Neural cell (in vitro differentiated cells): Measurements from ENCODE around the gene THRB. TPM values are rescaled to one million over a fixed set of nuclear protein-coding genes. Genes with fewer than 3 reads are reported as not detected.

Source experiments
- H2AFZ ChIP-seq: fragments of 200-600, 300-800 bp; sonication (generic), shearing (Covaris generic); 2 replicates; pipeline ENCODE4 v1.6.0; 2014; ENCODE audit warnings: low read depth, mild to moderate bottlenecking, antibody characterized with exemption, low read length, moderate library complexity
- H3F3A ChIP-seq: fragments of 200-600 bp; shearing (Covaris generic); 2 replicates; pipeline ENCODE4 v1.6.1; 2016; ENCODE audit warnings: mild to moderate bottlenecking, moderate library complexity, mixed read lengths, antibody characterized with exemption, low read length; ENCODE audit not compliant: insufficient read depth, poor library complexity, severe bottlenecking
- H3K27ac ChIP-seq: fragments of 200-600, 300-800 bp; sonication (generic), shearing (Covaris generic); 2 replicates; pipeline ENCODE4 v1.5.1; 2014; ENCODE audit warnings: mild to moderate bottlenecking, low read length, moderate library complexity
- H3K27me3 ChIP-seq: fragments of 300-800, 200-600 bp; sonication (generic), shearing (Covaris generic); 2 replicates; pipeline ENCODE4 v1.6.0; 2014; ENCODE audit warnings: mild to moderate bottlenecking, low read depth, low read length, moderate library complexity; ENCODE audit not compliant: insufficient read depth
- H3K36me3 ChIP-seq: fragments of 300-800, 200-600 bp; sonication (generic), shearing (Covaris generic); 2 replicates; pipeline ENCODE4 v1.5.1; 2014; ENCODE audit warnings: mild to moderate bottlenecking, antibody characterized with exemption, low read length, moderate library complexity; ENCODE audit not compliant: insufficient read depth
- H3K4me2 ChIP-seq: fragments of 300-800, 200-600 bp; sonication (generic), shearing (Covaris generic); 2 replicates; pipeline ENCODE4 v1.6.0; 2014; ENCODE audit warnings: mild to moderate bottlenecking, low read length
- H3K4me3 ChIP-seq: fragments of 300-800, 200-600 bp; sonication (generic), shearing (Covaris generic); 2 replicates; pipeline ENCODE4 v1.5.1; 2014; ENCODE audit warnings: mild to moderate bottlenecking, low read length, moderate library complexity
- H3K79me2 ChIP-seq: fragments of 200-600 bp; shearing (Covaris generic); replicated peaks from 2 replicates; pipeline ENCODE4 v1.6.0; 2014; ENCODE audit warnings: mild to moderate bottlenecking, low read length, moderate library complexity; ENCODE audit not compliant: insufficient read depth
- H3K9ac ChIP-seq: fragments of 300-800, 200-600 bp; sonication (generic), shearing (Covaris generic); 2 replicates; pipeline ENCODE4 v1.6.1; 2016; ENCODE audit warnings: mild to moderate bottlenecking, low read length, mixed read lengths
- H3K9me2 ChIP-seq: fragments of 200-600 bp; shearing (Covaris generic); 2 replicates; pipeline ENCODE4 v1.6.1; 2016; ENCODE audit warnings: mild to moderate bottlenecking, low read length, mixed read lengths; ENCODE audit not compliant: insufficient read depth
- H3K9me3 ChIP-seq: fragments of 200-600, 300-800 bp; sonication (generic), shearing (Covaris generic); 2 replicates; pipeline ENCODE4 v1.6.1; 2016; ENCODE audit warnings: mild to moderate bottlenecking, mixed run types, low read length, moderate library complexity, mixed read lengths
- H4K20me1 ChIP-seq: fragments of 200-600 bp; shearing (Covaris generic); 2 replicates; pipeline ENCODE4 v1.6.1; 2016; ENCODE audit warnings: mild to moderate bottlenecking, mixed run types; ENCODE audit not compliant: insufficient read depth
- EP300 ChIP-seq: fragments of 450-650 bp; conservative IDR thresholded peaks from 2 replicates; pipeline ENCODE4 v1.6.1; 2014; ENCODE audit warnings: antibody characterized with exemption, mild to moderate bottlenecking, moderate library complexity; ENCODE audit not compliant: poor library complexity, severe bottlenecking
- EZH2 ChIP-seq: fragments of 200-600, 300-800 bp; shearing (Covaris generic), sonication (generic); IDR thresholded peaks from 2 replicates; pipeline ENCODE4 v1.6.1; 2014; ENCODE audit warnings: antibody characterized with exemption, low read length, borderline replicate concordance, mild to moderate bottlenecking; ENCODE audit not compliant: insufficient read depth, poor library complexity, severe bottlenecking
- MXI1 ChIP-seq: fragments of 450-650 bp; conservative IDR thresholded peaks from 2 replicates; pipeline ENCODE4 v1.6.1; 2014; ENCODE audit warnings: antibody characterized with exemption, mild to moderate bottlenecking; ENCODE audit not compliant: poor library complexity, severe bottlenecking
- POLR2AphosphoS5 ChIP-seq: IDR thresholded peaks from 2 replicates; pipeline ENCODE4 v1.6.1; 2012
- RAD21 ChIP-seq: fragments of 450-650 bp; conservative IDR thresholded peaks from 2 replicates; pipeline ENCODE4 v1.6.1; 2014; ENCODE audit warnings: antibody characterized with exemption, mild to moderate bottlenecking, moderate library complexity
- SMC3 ChIP-seq: fragments of 450-650 bp; conservative IDR thresholded peaks from 2 replicates; pipeline ENCODE4 v1.6.1; 2014; ENCODE audit warnings: antibody characterized with exemption, mild to moderate bottlenecking, moderate library complexity; ENCODE audit not compliant: poor library complexity
- TAF1 ChIP-seq: IDR thresholded peaks from 2 replicates; pipeline ENCODE4 v1.6.1; 2012; ENCODE audit warnings: low read depth
- polyA plus RNA-seq: library from polyadenylated mRNA; depleted of rRNA; stranded (reverse); fragments of >200 nt; gene quantifications from 2 replicates; pipeline ENCODE4 v1.2.3, GENCODE V29; 2014
- TF ChIP-seq, protein P1 (sequence below): IDR thresholded peaks from 2 replicates; pipeline ENCODE4 v1.6.1; 2012; ENCODE audit warnings: borderline replicate concordance
- TF ChIP-seq, protein P2 (sequence below): fragments of 450-650 bp; IDR thresholded peaks from 2 replicates; pipeline ENCODE4 v1.5.1; 2014; ENCODE audit warnings: antibody characterized with exemption, mild to moderate bottlenecking, moderate library complexity; ENCODE audit not compliant: poor library complexity, severe bottlenecking

Gene THRB
- polyA plus RNA-seq, 1 donor from 2014 or later, result 1.7 TPM

GRCh38 chr3:24446032-24446431, 48.6 kb downstream of the THRB start:
- H3K4me3 ChIP-seq, result no peak overlapping the region
- H3F3A ChIP-seq, result no peaks in the 10 kb centered on the region
- no peaks in the 10 kb centered on the region for H4K20me1 ChIP-seq
- H3K9ac ChIP-seq, result no peak overlapping the region
- H3K27ac ChIP-seq, result no peak overlapping the region
- TF ChIP-seq MXI1 (no peak), RAD21 (no peak), POLR2AphosphoS5 (no peak), EP300 (no peak), TAF1 (no peak), SMC3 (no peak), EZH2 (no peak)
- TF ChIP-seq, protein P1, sequence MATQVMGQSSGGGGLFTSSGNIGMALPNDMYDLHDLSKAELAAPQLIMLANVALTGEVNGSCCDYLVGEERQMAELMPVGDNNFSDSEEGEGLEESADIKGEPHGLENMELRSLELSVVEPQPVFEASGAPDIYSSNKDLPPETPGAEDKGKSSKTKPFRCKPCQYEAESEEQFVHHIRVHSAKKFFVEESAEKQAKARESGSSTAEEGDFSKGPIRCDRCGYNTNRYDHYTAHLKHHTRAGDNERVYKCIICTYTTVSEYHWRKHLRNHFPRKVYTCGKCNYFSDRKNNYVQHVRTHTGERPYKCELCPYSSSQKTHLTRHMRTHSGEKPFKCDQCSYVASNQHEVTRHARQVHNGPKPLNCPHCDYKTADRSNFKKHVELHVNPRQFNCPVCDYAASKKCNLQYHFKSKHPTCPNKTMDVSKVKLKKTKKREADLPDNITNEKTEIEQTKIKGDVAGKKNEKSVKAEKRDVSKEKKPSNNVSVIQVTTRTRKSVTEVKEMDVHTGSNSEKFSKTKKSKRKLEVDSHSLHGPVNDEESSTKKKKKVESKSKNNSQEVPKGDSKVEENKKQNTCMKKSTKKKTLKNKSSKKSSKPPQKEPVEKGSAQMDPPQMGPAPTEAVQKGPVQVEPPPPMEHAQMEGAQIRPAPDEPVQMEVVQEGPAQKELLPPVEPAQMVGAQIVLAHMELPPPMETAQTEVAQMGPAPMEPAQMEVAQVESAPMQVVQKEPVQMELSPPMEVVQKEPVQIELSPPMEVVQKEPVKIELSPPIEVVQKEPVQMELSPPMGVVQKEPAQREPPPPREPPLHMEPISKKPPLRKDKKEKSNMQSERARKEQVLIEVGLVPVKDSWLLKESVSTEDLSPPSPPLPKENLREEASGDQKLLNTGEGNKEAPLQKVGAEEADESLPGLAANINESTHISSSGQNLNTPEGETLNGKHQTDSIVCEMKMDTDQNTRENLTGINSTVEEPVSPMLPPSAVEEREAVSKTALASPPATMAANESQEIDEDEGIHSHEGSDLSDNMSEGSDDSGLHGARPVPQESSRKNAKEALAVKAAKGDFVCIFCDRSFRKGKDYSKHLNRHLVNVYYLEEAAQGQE, result no peak
- no peak overlapping the region for H3K4me2 ChIP-seq
- H3K36me3 ChIP-seq, result no peaks in the 10 kb centered on the region
- H3K9me3 ChIP-seq, result no peaks in the 10 kb centered on the region
- H2AFZ ChIP-seq, result no peak overlapping the region
- no peaks in the 10 kb centered on the region for H3K79me2 ChIP-seq
- no peaks in the 10 kb centered on the region for H3K27me3 ChIP-seq
- no peaks in the 10 kb centered on the region for H3K9me2 ChIP-seq

- TF ChIP-seq SMC3 (no peak), POLR2AphosphoS5 (no peak), RAD21 (no peak), TAF1 (no peak), EP300 (no peak), MXI1 (no peak), EZH2 (no peak)
- TF ChIP-seq, protein P1, result no peak
- TF ChIP-seq, protein P2, sequence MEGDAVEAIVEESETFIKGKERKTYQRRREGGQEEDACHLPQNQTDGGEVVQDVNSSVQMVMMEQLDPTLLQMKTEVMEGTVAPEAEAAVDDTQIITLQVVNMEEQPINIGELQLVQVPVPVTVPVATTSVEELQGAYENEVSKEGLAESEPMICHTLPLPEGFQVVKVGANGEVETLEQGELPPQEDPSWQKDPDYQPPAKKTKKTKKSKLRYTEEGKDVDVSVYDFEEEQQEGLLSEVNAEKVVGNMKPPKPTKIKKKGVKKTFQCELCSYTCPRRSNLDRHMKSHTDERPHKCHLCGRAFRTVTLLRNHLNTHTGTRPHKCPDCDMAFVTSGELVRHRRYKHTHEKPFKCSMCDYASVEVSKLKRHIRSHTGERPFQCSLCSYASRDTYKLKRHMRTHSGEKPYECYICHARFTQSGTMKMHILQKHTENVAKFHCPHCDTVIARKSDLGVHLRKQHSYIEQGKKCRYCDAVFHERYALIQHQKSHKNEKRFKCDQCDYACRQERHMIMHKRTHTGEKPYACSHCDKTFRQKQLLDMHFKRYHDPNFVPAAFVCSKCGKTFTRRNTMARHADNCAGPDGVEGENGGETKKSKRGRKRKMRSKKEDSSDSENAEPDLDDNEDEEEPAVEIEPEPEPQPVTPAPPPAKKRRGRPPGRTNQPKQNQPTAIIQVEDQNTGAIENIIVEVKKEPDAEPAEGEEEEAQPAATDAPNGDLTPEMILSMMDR, result no peak
- no peaks in the 10 kb centered on the region for H3K36me3 ChIP-seq
- H3F3A ChIP-seq, result no peaks in the 10 kb centered on the region
- H3K79me2 ChIP-seq, result no peaks in the 10 kb centered on the region
- no peak overlapping the region for H3K4me3 ChIP-seq
- no peaks in the 10 kb centered on the region for H4K20me1 ChIP-seq
- no peak overlapping the region for H3K27ac ChIP-seq
- H3K4me2 ChIP-seq, result no peak overlapping the region
- H3K9me2 ChIP-seq, result no peaks in the 10 kb centered on the region
- no peak overlapping the region for H3K9ac ChIP-seq
- H2AFZ ChIP-seq, result no peak overlapping the region
- no peaks in the 10 kb centered on the region for H3K27me3 ChIP-seq
- H3K9me3 ChIP-seq, result no peaks in the 10 kb centered on the region
Observed at GRCh38 chr3:24443476-24443875, 51.2 kb downstream of the THRB start.
